SK-N-SH (cell line): Measurements from ENCODE around the gene TSC2. TPM values are rescaled to one million over a fixed set of nuclear protein-coding genes. Genes with fewer than 3 reads are reported as not detected.
A peak's percentile ranks its signal among the peaks of the same experiment; 100 is the strongest.

Experiments used
- CTCF ChIA-PET: fragments of 300-600, 350-600 bp; formaldehyde crosslinking; extraction: SDS; loops from one replicate; lab custom pipeline; 2021; lab: Yijun Ruan, JAX
- POLR2A ChIA-PET: fragments of 350-600 bp; sonication (Branson Sonifier 250); formaldehyde crosslinking; extraction: SDS; loops from one replicate; lab custom pipeline; 2020; ENCODE audit warnings: antibody characterized with exemption, inconsistent platforms; lab: Yijun Ruan, JAX
- DNase-seq: peaks from one replicate; pipeline ENCODE4 v3.0.0; 2012
- H2AFZ ChIP-seq: fragments of 200-600 bp; sonication (generic); 2 replicates; pipeline ENCODE4 v1.8.1; 2016; ENCODE audit warnings: antibody characterized with exemption, mild to moderate bottlenecking, low read depth
- H3F3A ChIP-seq: fragments of 200-600 bp; sonication (generic); replicated peaks from 2 replicates; pipeline ENCODE3; 2016; ENCODE audit warnings: antibody characterized with exemption, mild to moderate bottlenecking; ENCODE audit not compliant: insufficient read depth
- H3K27ac ChIP-seq, 2 experiments: fragments of 200-500 bp in 1 of 2; fragments of 200-600 bp in 1 of 2; sonication (Bioruptor generic) in 1 of 2; sonication (generic), shearing (Covaris generic) in 1 of 2; 2 replicates each; pipeline versions ENCODE4 v1.5.1 to v1.6.1; 2014 to 2016; ENCODE audit warnings: low read depth in 2 of 2, inconsistent platforms in 1 of 2, low read length in 1 of 2, mild to moderate bottlenecking in 1 of 2, mixed read lengths in 1 of 2
- H3K27me3 ChIP-seq: fragments of 200-600 bp; sonication (generic), shearing (Covaris generic); 2 replicates; pipeline ENCODE4 v1.6.1; 2016; ENCODE audit warnings: mixed run types; ENCODE audit not compliant: insufficient read depth
- H3K36me3 ChIP-seq, 2 experiments: fragments of 200-500 bp in 1 of 2; fragments of 200-600 bp in 1 of 2; sonication (Bioruptor generic) in 1 of 2; sonication (generic) in 1 of 2; replicated peaks in 1 of 2; 2 replicates each; pipeline versions ENCODE3 to v1.5.1; 2014 to 2016; ENCODE audit warnings: low read length in 1 of 2, mild to moderate bottlenecking in 1 of 2; ENCODE audit not compliant: insufficient read depth in 2 of 2, control insufficient read depth in 1 of 2
- H3K4me1 ChIP-seq, 2 experiments: fragments of 200-500 bp in 1 of 2; fragments of 200-600 bp in 1 of 2; sonication (Bioruptor generic) in 1 of 2; sonication (generic), shearing (Covaris generic) in 1 of 2; 2 replicates each; pipeline versions ENCODE4 v1.5.1 to v1.6.1; 2014 to 2016; ENCODE audit warnings: low read depth in 1 of 2, low read length in 1 of 2, mixed run types in 1 of 2; ENCODE audit not compliant: insufficient read depth in 2 of 2, control insufficient read depth in 1 of 2
- H3K4me2 ChIP-seq: fragments of 200-600 bp; sonication (generic), shearing (Covaris generic); 2 replicates; pipeline ENCODE4 v1.6.1; 2017; ENCODE audit warnings: mixed run types
- H3K4me3 ChIP-seq, 2 experiments: fragments of 200-500 bp in 1 of 2; fragments of 200-600 bp in 1 of 2; sonication (Bioruptor generic) in 1 of 2; sonication (generic), shearing (Covaris generic) in 1 of 2; 2 replicates each; pipeline versions ENCODE4 v1.5.1 to v1.8.1; 2014 to 2016; ENCODE audit warnings: low read depth in 2 of 2, inconsistent platforms in 1 of 2, low read length in 1 of 2, mild to moderate bottlenecking in 1 of 2, mixed read lengths in 1 of 2, moderate library complexity in 1 of 2
- H3K79me2 ChIP-seq: fragments of 200-600 bp; sonication (generic); 2 replicates; pipeline ENCODE4 v1.8.1; 2017; ENCODE audit warnings: mild to moderate bottlenecking; ENCODE audit not compliant: insufficient read depth
- H3K9ac ChIP-seq: fragments of 200-600 bp; sonication (generic); 2 replicates; pipeline ENCODE4 v1.6.1; 2017; ENCODE audit warnings: mixed run types
- H3K9me2 ChIP-seq: fragments of 200-600 bp; sonication (generic); 2 replicates; pipeline ENCODE4 v1.6.1; 2017; ENCODE audit warnings: mixed run types
- H3K9me3 ChIP-seq: fragments of 200-600 bp; sonication (generic); 2 replicates; pipeline ENCODE4 v1.6.1; 2017; ENCODE audit warnings: mixed run types, mild to moderate bottlenecking, moderate library complexity
- H4K20me1 ChIP-seq: fragments of 200-600 bp; sonication (generic); 2 replicates; pipeline ENCODE4 v1.6.1; 2017; ENCODE audit warnings: mild to moderate bottlenecking, mixed run types; ENCODE audit not compliant: insufficient read depth
- ELF1 ChIP-seq: IDR thresholded peaks from 2 replicates; pipeline ENCODE4 v1.4.0; 2012
- GABPA ChIP-seq: IDR thresholded peaks from 2 replicates; pipeline ENCODE4 v1.4.0; 2012; ENCODE audit warnings: low read depth, mild to moderate bottlenecking
- MXI1 ChIP-seq: IDR thresholded peaks from 2 replicates; pipeline ENCODE4 v1.6.1; 2012; ENCODE audit warnings: mild to moderate bottlenecking, low read depth, low read length, improper control_type of control experiment
- NFIC ChIP-seq: IDR thresholded peaks from 2 replicates; pipeline ENCODE4 v1.4.0; 2012; ENCODE audit warnings: borderline replicate concordance
- NRF1 ChIP-seq: IDR thresholded peaks from 2 replicates; pipeline ENCODE4 v1.6.1; 2012; ENCODE audit warnings: low read depth, mild to moderate bottlenecking, low read length
- RAD21 ChIP-seq: IDR thresholded peaks from 2 replicates; pipeline ENCODE4 v1.6.1; 2012; ENCODE audit warnings: mild to moderate bottlenecking, low read length
- SMC3 ChIP-seq: IDR thresholded peaks from 2 replicates; pipeline ENCODE4 v1.6.1; 2012; ENCODE audit warnings: low read depth, low read length, improper control_type of control experiment
- TAF1 ChIP-seq: IDR thresholded peaks from 2 replicates; pipeline ENCODE4 v1.6.1; 2012; ENCODE audit warnings: low read depth, mild to moderate bottlenecking, low read length, moderate library complexity, borderline replicate concordance
- TCF12 ChIP-seq: IDR thresholded peaks from 2 replicates; pipeline ENCODE4 v1.4.0; 2012
- WGBS: methylation state at CpG from one replicate; pipeline ENCODE4 v1.1.6; 2017; ENCODE audit warnings: low lambda C conversion rate; 5-methylcytosine and 5-hydroxymethylcytosine counted together
- polyA plus RNA-seq, 3 experiments: library from polyadenylated mRNA; depleted of rRNA; stranded (reverse); fragments of >200 nt; gene quantifications; 2 replicates each; pipeline ENCODE4 v1.2.3, GENCODE V29; 2012
- TF ChIP-seq, protein P1 (sequence below): IDR thresholded peaks from 2 replicates; pipeline ENCODE4 v1.6.1; 2012; ENCODE audit warnings: mild to moderate bottlenecking, low read depth, low read length, moderate library complexity
- TF ChIP-seq, protein P2 (sequence below): IDR thresholded peaks from 2 replicates; pipeline ENCODE4 v1.4.0; 2012; ENCODE audit warnings: low read depth, borderline replicate concordance
- TF ChIP-seq, protein P3 (sequence below): IDR thresholded peaks from 2 replicates; pipeline ENCODE4 v1.4.0; 2012; ENCODE audit warnings: low read depth
- TF ChIP-seq, protein P4 (sequence below): fragments of 150-350 bp; IDR thresholded peaks from 2 replicates; pipeline ENCODE4 v1.6.1; 2016; ENCODE audit warnings: mild to moderate bottlenecking, low read depth, low read length

The TSC2 gene
- polyA plus RNA-seq, 1 of the 3 experiments (the other 2 are of a cell fraction) = 96.1 TPM

DNA sequence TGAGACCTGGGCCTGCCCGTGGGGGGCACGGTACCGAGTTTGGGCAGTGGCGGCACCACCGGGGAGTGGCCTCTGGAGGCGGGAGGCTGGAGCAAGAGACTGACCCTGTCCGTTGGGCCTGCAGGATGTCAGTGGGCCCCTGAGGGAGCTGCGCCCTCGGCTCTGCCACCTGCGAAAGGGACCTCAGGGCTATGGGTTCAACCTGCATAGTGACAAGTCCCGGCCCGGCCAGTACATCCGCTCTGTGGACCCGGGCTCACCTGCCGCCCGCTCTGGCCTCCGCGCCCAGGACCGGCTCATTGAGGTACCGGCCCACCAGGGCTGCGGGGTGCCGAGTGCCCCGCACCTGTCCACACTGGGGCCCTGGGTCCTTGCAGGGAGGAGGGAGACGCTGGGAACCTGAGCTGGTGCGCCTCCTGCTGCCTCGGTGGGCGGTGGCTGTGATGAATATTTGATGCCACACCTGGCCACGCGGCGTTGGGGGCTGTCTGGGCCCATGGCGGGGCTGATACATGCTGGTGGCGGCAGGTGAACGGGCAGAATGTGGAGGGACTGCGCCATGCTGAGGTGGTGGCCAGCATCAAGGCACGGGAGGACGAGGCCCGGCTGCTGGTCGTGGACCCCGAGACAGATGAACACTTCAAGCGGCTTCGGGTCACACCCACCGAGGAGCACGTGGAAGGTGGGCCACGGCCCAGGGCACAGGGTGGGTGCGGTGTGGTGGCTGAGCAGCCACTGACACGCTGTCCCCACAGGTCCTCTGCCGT lies 11.4 kb upstream of the TSC2 start:
- Histone ChIP-seq H4K20me1 (no peaks in the 10 kb centered on the region), H3K4me3 (no peak overlapping the region), H3K9me2 (no peaks in the 10 kb centered on the region), H3K27me3 (no peaks in the 10 kb centered on the region), H3K9me3 (no peaks in the 10 kb centered on the region), H3K79me2 (peaks cover 20% of the 10 kb centered on the region; the same call in 1 of the 2 replicates), H3K4me2 (peak overlapping the region; percentile 83), H3F3A (peaks cover 6% of the 10 kb centered on the region), H3K4me1 (peaks cover 33 to 76% of the 10 kb centered on the region in 2 experiments; a peak in 3 of 4 replicates), H3K9ac (peak overlapping the region; percentile 61), H2AFZ (no peak overlapping the region), H3K36me3 (peaks cover 0 to 7% of the 10 kb centered on the region in 2 experiments), H3K27ac (peak overlapping the region; percentile 73 to 78)
- ChIA-PET POLR2A (no interaction called here), CTCF (interaction anchor here (1.2 kb wide), 1 partner anchor 11 kb away, joined by 3 read pairs; no protein-coding TSS in a partner anchor)
- no peak for DNase-seq
- TF ChIP-seq, protein P1, sequence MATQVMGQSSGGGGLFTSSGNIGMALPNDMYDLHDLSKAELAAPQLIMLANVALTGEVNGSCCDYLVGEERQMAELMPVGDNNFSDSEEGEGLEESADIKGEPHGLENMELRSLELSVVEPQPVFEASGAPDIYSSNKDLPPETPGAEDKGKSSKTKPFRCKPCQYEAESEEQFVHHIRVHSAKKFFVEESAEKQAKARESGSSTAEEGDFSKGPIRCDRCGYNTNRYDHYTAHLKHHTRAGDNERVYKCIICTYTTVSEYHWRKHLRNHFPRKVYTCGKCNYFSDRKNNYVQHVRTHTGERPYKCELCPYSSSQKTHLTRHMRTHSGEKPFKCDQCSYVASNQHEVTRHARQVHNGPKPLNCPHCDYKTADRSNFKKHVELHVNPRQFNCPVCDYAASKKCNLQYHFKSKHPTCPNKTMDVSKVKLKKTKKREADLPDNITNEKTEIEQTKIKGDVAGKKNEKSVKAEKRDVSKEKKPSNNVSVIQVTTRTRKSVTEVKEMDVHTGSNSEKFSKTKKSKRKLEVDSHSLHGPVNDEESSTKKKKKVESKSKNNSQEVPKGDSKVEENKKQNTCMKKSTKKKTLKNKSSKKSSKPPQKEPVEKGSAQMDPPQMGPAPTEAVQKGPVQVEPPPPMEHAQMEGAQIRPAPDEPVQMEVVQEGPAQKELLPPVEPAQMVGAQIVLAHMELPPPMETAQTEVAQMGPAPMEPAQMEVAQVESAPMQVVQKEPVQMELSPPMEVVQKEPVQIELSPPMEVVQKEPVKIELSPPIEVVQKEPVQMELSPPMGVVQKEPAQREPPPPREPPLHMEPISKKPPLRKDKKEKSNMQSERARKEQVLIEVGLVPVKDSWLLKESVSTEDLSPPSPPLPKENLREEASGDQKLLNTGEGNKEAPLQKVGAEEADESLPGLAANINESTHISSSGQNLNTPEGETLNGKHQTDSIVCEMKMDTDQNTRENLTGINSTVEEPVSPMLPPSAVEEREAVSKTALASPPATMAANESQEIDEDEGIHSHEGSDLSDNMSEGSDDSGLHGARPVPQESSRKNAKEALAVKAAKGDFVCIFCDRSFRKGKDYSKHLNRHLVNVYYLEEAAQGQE = no peak
- TF ChIP-seq GABPA (no peak), TCF12 (no peak), NFIC (no peak), NRF1 (no peak), MXI1 (no peak), ELF1 (no peak), SMC3 (no peak)
- TF ChIP-seq, protein P2, sequence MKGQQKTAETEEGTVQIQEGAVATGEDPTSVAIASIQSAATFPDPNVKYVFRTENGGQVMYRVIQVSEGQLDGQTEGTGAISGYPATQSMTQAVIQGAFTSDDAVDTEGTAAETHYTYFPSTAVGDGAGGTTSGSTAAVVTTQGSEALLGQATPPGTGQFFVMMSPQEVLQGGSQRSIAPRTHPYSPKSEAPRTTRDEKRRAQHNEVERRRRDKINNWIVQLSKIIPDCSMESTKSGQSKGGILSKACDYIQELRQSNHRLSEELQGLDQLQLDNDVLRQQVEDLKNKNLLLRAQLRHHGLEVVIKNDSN = no peak
- TF ChIP-seq, protein P3, sequence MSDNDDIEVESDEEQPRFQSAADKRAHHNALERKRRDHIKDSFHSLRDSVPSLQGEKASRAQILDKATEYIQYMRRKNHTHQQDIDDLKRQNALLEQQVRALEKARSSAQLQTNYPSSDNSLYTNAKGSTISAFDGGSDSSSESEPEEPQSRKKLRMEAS = no peak
- WGBS = over 99% methylated on average over 14 of the region's 47 CpGs

DNA sequence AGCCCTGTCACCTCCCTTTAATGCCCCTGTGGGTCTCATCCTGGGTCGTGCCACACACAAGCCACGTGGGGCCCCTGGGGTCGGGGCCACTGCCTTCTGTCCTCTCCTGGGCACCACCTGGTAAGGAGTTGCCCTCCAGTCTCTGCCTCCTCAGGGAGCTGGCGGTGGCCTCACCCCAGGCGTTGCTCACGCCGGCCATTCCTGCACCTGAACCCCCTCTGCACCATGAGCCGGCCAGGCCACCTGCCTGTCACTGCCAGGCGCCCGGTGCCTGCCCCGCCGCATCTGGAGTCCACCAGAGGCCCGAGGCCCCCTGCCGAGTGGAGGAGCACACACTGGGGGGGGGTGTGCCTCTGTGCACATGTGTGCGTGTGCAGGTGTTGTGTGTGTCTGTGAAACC lies 10.7 kb upstream of the TSC2 start:
- H3K4me2 ChIP-seq = no peak overlapping the region
- H3K4me3 ChIP-seq = no peak overlapping the region
- 100% methylated on average over 2 of the region's 15 CpGs for WGBS
- peaks cover 6% of the 10 kb centered on the region for H3F3A ChIP-seq
- H4K20me1 ChIP-seq = no peaks in the 10 kb centered on the region
- H3K4me1 ChIP-seq = peaks cover 33 to 81% of the 10 kb centered on the region in 2 experiments; a peak in 3 of 4 replicates
- no peak for TF ChIP-seq TAF1
- no peak for TF ChIP-seq RAD21
- TF ChIP-seq, protein P4, sequence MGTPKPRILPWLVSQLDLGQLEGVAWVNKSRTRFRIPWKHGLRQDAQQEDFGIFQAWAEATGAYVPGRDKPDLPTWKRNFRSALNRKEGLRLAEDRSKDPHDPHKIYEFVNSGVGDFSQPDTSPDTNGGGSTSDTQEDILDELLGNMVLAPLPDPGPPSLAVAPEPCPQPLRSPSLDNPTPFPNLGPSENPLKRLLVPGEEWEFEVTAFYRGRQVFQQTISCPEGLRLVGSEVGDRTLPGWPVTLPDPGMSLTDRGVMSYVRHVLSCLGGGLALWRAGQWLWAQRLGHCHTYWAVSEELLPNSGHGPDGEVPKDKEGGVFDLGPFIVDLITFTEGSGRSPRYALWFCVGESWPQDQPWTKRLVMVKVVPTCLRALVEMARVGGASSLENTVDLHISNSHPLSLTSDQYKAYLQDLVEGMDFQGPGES = no peak
- POLR2A ChIA-PET = no interaction called here
- H3K9me2 ChIP-seq = no peaks in the 10 kb centered on the region
- DNase-seq = no peak
- peak overlapping the region in 1 of 2 experiments; percentile 36; a peak in 1 of 4 replicates for H3K27ac ChIP-seq
- H3K27me3 ChIP-seq = no peaks in the 10 kb centered on the region
- H3K36me3 ChIP-seq = peaks cover 0 to 8% of the 10 kb centered on the region in 2 experiments
- peaks cover 20% of the 10 kb centered on the region; the same call in 1 of the 2 replicates for H3K79me2 ChIP-seq
- CTCF ChIA-PET = interaction anchor here (0.7 to 2.0 kb wide), 3 partner anchors 10 to 103 kb away, joined by 3 to 6 read pairs (median 5); no protein-coding TSS in a partner anchor
- no peak overlapping the region for H2AFZ ChIP-seq
- no peak overlapping the region for H3K9ac ChIP-seq
- H3K9me3 ChIP-seq = no peaks in the 10 kb centered on the region
